Central memory CD4-positive, alpha-beta T cell (primary cell): ENCODE data around the gene TICRR.
"Not testable (repeated sequence)": the region's sequence is repeated elsewhere in the genome, so short reads cannot be mapped to it uniquely, and the experiment has no call there.

Experiments used
- DNase-seq: peaks from one replicate; pipeline ENCODE4 v3.0.0; 2022

TICRR gene

DNA sequence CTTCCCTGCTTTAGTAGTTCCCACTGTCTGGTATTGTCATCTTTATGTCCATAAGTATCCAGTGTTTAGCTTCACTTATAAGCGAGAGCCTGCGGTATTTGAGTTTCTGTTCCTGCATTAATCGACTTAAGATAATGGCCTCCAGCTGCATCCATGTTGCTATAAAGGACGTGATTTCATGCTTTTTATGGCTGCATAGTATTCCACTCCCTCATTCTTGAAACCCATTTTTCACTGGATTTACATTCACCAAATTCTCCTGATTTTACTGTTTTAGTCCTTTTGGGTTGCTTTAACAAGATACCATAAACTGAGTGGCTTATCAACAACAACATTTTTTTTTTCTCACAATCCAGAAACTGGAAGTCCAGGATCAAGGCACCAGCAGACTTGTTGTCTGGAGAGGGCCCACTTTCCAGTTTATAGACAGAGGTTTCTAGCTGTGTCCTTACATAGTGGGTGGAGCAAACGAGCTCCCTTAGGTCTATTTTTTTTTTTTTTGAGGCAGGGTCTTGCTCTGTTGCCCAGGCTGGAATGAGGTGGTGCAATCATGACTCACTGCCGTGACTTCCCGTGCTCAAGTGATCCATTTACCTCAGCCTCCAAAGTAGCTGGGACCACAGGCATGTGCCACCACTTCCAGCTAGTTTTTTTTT, 6.1 kb upstream of the TICRR start:
- no peak for DNase-seq

DNA sequence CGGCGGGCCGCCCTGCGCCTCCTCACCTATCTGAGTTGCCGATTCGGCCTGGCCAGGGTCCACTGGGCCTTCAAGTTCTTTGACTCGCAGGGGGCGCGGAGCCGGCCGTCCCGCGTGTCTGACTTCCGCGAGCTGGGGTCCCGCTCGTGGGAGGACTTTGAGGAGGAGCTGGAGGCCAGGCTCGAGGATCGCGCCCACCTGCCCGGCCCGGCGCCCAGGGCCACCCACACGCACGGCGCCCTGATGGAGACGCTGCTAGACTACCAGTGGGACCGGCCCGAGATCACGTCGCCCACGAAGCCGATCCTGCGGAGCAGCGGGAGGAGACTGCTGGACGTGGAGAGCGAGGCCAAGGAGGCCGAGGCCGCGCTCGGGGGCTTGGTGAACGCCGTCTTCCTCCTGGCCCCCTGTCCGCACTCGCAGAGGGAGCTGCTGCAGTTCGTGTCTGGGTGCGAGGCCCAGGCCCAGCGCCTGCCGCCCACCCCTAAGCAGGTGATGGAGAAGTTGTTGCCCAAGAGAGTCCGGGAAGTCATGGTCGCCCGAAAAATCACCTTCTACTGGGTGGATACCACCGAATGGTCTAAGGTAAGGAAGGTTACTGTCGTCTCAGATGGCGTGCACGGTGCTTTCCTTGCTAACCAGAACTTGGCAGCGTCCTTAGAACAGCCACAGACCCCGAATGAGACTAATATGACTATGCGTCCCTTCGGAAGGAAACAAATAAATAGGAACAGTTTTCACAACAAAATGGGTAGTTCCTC, 567 bp downstream of the TICRR start:
- no peak for DNase-seq

DNA sequence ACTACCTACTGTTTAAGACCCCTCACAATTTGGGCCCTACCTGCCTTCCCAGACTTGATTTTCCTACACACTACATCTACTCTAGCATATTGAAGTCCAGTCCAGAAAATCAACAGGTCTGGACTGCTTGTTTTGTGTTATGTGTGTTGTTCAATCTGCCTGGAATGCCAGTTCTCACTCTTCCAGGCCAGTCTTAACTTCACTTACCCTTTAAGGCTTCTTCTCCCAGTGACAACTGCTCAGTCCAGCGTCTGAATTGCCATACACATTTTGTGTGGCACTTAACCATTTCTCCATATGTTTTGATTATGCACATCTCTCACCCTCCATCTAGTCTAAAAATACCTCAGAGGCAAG, 1.1 kb downstream of the TICRR start:
- no peak for DNase-seq

DNA sequence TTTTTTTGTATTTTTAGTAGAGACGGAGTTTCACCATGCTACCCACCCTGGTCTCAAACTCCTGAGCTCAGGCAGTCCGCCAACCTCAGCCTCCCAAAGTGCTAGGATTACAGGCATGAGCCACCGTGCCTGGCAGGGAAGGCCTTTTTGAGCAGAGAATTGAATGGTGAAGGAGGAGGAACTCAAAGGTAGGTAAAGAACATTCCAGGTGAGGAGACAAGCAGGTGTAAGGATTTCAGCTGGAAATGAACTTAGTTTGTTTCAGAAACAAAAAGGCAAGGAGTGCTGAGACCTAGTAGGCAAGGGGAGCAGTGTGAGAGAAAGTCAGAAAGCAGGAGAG, 2.5 kb downstream of the TICRR start:
- DNase-seq: no peak

DNA sequence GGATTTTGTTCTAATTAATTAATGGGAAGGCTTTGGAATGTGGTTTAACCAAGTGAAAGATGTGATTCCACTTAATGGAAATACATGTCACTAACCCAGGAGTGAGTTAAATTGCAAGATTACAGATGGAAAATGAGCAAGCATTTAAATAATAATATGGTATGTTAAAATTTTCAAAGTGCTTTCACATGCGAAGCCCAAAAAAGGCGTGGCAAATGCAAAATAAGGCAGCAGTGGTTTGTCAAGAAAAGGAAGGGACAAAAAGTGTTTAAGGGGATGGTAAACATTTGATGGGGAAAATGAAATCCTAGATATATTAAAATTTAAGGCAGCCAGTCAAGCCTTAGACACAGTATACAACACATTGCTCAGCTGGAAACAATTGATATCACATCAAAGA, 2.9 kb downstream of the TICRR start:
- DNase-seq: no peak

DNA sequence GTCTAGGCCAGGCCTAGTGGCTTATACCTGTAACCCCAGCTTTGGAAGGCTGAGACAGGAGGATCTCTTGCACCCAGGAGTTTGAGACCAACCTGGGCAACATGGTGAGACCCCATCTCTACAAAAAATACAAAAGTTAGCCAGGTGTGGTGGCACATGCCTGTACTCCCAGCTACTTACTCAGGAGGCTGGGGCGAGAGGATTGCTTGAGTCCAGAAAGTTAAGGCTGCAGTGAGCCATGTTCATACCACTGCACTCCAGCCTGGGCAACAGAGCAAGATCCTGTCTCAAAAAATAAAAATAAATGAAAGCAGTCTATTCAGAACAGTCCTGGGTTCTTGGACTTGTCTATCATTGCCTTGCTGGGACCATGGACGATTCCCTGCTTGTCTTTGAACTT, 5.5 kb downstream of the TICRR start:
- DNase-seq: not testable (repeated sequence)

DNA sequence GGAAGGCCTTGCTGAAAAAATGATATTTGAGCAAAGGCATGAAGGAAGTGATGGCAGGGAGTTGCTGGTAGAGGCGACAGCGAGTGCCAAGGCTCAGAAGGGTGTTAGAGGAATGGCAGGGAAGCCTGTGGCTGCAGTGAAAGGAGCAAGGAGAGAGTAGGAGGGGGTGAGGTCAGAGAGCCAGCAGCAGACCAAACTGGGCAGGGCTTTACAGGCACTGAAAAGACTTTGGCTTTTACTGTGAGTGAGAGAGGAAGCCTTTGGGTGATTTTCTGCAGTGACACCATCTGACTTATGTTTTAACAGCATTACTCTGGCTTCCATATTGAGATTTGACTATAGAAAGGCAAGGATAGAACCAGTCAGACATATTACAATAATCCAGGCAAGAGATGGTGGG, 11.4 kb downstream of the TICRR start:
- no peak for DNase-seq

DNA sequence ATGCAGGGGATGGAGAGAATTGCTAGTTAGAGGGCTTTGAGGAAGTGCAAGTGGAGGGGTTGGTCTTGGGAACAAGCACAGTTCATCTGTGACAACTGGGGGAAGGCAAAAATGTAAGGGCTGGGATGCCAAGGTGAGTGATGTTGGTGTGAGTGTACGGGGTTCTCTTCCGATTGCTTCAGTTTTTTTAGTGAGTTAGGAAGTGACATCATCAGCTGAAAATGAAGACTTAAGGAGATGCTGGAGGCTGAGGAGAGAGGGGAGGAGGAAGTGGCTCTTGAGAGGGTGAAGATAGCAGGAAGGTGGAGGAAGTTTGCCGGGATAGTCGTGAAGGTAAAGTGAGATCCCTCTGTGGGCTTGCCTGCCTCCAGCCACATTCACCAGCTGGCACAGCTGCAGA, 12.7 kb downstream of the TICRR start:
- DNase-seq: no peak

DNA sequence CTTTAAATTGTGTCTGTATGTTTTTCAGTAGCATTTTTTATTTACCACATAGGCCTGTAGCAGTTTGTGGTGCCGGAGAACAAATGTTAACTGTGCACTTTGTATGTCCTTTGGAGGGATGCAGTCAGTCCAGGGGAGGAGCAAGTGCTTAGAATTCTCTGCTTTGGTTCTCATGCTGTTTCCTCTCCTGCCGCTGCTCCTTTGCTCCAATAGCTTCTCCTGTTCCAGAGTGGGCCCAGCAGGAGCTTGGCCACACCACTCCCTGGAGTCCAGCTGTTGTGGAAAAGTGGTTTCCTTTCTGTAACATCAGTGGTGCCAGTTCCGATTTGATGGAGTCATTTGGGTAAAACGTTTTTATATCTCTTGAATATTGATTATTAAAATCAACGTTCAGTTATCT, 16.6 kb downstream of the TICRR start:
- DNase-seq: no peak

DNA sequence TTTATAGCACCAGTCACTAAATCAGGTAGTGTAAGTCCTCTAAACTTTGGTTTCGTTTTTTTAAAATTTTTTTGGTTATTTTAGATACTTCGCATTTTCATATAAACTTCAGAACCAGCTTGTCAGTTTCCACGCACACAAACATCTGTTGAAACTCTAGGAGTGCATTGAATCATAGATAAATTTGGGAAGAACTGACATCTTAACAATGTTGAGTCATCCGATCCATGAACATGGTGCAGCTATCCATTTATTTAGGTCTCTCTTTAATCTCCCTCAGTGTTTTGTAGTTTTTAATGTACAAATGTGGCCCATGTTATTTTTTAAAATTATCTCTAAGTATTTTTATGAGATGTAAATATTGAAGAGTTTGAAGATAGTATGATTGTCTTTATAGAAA, 17.7 kb downstream of the TICRR start:
- no peak for DNase-seq

DNA sequence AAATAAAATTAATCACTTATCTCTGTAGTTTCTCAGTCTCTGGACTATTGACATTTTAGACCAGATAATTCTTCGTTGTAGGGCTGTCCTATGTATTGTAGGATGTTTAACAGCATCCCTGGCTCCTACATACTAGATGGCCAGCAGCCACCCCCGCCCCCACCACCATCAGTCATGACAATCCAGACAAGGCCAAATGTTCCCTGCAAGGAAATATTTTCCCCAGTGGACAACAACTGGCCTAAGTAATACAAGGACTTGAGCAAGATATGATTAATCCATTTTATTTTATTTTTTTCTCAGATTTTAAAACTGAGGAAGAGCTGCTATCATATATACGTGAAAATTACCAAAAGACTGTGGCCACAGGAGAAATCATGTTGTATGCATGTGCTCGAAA, 23.8 kb downstream of the TICRR start:
- DNase-seq: no peak

DNA sequence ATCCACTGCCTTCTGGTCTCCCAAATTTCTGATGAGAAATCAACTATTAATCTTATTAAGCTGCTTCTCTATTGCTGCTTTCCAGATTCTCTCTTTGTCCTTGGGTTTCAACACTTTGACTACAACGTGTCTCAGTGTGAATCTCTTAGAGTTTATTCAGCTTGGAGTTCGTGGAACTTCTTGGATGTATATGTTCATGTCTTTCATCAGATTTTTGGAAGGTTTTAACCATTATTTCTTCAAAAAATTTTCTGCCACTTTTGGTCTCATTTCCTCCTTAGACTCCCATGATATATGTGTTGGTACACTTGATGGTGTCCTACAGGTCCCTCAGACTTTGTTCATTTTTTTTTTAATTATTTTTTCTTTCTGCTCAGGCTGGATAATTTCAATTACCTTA, 36.0 kb downstream of the TICRR start:
- no peak for DNase-seq

DNA sequence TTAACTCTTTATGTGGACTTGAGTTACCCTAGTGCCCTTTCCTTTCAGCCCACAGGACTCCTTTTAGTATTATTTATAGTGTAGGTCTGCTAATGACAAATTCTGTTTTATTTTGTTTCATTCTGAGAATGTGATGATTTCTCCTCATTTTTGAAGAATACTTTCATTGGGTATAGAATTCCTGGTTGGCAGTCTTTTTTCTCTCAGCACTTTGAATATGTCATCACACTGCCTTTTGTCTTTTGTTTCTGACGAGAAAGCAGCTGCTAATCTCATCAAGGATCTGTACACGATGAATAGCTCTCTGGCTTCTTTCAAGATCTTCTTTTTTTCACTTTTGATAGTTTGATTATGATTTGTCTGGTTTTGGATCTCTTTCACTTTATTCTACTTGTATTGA, 37.8 kb downstream of the TICRR start:
- DNase-seq: no peak

DNA sequence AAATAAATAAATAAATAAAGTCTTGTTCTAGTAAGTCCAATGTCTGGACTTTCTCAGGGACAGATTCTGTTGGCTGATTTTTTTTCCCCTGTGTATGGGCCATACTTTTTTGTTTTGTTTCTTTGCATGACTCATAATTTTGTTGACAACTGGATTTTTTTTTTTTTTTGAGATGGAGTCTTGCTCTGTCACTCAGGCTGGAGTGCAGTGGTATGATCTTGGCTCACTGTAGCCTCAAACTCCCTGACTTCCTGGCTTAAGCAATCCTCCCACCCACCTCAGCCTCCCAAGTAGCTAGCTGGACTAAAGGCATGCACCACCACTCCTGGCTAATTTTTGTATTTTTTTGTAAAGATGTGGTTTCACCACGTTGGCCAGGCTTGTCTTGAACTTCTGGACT, 38.9 kb downstream of the TICRR start:
- DNase-seq: no peak

DNA sequence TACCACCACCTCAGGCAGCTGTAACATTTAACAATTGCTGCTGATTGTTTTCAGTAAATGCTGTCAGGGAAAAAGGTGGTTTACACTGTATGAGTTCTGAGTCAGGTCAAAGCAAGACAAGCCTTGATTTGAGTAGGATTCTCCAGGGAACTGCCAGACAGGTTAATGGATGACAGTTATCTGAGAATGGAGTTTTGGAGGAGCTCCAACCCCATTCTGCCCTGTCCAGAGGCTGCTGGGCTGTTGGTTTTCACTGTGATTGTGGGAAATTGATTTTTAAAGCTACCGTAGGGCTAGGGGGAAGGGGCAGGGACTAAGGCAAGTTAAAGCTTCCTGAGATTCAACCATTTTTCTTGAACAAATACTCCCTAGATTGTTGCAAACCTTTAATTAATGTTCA, 39.9 kb downstream of the TICRR start:
- DNase-seq: no peak

DNA sequence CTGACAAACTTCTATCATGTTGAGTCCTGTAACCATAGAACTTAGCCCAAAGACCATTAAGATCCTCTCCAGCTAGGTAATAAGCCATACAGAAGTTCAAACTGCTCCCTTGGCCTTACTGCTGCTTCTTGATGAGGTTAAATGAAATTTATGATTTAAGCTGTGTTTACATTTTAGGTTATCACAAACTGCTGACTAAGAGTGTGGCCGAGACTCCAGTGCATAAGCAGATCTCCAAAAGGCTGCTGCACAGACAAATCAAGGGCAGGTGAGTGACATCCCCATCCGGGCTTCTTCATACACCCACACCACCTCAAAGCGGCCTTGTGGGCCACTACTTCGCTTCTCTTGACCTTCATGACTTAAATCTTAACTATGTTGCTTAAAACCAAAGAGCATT, 41.0 kb downstream of the TICRR start:
- DNase-seq: no peak

DNA sequence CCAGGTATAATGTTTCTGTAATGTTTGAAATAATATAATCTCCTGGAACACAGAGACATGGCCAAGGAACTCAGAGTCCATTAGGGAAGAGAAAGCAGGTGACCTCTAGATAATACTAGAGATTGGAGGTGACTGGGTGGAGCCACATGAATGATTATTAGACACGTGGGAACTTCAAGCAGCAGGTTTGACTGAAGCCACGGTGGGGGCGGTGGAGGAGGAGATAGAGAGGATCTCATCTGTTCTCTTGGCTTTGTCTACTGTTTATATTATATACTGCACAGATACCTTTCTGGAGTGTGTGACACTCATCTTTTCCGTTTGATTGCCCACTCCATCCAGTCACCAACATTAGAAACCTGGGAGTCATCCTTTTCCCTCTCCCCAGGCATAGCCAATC, 46.3 kb downstream of the TICRR start:
- no peak for DNase-seq

DNA sequence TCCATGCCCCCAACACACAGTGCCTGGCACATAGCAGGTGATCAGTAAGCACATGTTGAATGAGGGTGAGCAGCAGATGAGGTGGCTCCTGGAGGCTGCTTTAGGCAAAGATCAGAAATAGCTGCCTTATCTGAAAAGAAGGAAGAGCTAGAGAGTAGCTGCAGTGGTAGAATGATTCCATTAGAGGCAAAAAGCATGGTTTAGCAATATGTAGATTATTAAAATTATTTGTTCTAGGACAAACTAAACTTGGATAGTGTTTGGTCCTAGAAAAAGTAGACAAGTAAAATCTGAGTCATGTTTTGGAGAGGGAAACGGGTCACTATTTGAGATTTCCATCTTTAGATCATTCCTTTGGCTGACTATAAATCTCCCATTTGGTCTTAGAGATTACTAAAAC, 47.9 kb downstream of the TICRR start:
- DNase-seq: no peak

DNA sequence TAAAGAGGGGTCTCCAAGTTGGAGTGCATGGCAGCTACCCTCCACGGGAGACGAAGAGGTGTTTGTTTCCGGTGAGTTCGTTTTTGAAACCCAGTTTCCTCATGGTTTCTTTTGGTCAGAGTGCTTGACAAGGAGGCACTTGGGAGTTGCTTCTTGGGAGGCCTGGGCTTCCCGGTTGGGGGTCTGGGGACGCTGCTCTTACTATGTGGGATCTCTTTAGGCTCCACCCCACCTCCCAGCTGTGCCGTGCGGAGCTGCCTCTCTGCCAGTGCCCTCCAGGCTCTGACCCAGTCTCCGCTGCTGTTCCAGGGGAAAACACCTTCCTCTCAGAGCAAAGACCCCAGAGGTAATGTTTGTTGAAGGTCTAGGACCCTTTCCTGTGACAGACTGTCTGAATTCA, 50.4 kb downstream of the TICRR start:
- DNase-seq: no peak

DNA sequence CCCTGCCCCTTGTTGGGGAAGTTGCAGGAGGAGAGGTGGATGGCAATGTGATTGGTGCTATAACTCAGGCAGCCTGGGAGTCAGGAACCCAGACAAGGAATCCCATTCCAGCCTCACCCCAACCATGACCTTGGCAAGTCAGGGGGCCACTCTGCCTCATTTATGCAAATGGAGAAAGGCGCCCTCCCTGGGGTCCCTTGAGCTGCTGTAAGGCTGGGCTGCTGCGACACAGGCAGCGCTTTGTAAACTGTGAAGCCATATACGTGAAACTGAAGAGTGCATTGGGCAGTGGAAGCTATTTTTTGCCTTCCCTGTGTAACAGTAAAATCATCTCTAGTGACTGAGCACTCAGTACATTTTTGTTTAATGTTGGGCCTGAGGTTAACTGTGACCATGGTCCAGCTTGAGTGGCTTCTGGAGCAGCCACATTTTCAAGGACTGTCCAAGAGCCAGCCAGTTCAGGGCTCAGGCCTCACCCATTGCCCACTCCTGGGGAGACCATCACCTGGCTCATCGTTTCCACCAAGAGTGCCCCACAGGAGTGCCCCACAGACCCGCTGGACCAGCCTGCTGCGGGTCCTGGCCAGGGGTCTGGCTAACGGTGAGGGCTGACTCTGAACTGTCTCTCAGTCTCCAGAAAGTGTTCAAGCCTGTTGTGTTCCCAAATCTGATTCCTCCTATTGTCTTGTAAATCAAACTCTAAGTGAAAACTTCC, 52.1 kb downstream of the TICRR start:
- no peak for DNase-seq

DNA sequence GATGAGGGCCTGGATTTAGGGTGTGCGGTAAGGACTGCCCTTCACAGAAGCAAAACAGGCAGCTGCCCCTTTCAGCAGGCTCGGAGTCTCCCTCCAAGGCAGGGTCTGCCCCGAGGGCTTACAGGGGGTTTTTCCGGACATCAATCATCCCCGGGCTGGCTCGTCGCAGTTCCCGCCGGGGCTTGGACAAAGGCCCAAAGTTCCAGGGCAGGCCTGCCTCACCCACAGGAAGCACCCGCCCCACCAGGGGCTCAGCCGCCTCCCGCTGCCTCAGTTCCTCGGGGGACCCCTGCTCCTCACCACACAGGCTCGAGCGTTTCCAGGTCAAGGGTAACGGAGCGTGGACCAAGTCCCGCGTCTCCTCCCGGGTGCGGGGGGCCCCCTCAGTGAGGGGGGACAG, 53.0 kb downstream of the TICRR start:
- no peak for DNase-seq

DNA sequence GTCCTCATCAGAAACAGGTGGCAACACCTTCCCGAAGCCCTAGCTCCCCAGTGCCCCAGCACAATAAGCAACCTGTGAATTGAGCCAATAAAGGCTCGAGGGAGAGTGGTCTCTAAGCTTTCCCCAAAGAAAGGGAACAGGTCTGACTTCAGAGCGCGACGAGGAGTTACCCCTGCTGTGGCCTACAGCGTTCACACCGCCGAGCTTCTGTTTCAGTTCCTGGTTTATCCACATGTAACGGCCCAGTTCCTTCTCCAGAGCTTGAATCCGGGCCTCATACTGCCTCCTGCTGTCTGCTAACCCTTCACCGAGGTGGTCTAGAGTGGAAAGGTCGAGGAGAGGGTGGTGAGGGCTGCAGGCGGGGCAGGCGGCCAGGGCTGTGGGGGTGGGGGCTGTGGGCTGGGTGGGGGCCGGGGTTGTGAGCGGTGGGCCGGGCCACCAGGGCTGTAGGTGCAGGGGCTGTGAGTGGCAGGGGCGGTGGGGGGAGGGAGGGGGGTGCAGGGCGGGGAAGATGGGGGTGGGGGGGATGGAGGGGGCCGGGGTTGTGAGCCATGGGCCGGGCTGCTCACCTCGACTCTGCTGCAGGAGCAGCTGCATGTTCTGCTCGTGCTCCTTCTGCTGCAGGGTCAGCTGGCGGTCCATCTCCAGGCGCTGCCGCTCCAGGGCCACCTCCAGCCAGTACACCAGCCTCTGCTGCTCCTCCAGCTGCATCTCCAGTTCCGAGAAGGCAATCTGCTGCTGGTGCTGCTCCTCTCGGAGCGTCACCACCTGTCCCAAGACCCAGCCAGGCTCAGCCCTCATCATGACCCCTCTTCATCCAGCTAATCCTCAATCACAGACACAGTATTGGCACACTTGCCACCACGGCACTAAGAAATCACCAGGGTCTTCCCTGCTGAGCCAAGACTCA, 53.8 kb downstream of the TICRR start:
- DNase-seq: no peak

DNA sequence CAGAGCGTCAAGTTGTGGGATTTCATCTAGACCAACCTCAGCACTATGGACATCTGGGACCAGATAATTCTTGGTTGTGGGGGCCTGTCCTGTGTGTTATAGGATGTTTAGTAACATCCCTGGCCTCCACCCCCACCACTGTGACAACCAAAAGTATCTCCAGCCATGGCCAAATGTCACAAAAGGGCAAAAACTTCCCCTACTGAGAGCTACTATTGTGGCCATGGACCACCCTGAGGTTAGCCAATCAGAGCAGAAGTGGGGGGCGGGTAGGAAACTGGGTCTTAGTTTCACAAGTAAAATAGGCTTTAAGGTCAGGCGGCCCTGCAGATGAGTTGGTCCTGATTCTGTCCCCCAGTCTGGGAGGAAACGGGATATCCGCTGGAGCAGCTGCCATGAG, 54.6 kb downstream of the TICRR start:
- no peak for DNase-seq
